ENCODE data around the gene CLEC2B. TPM values are rescaled to one million over a fixed set of nuclear protein-coding genes. Genes with fewer than 3 reads are reported as not detected.
"Not testable (repeated sequence)": the region's sequence is repeated elsewhere in the genome, so short reads cannot be mapped to it uniquely, and the experiment has no call there.

The CLEC2B gene
- 0.41 TPM for polyA plus RNA-seq (2013, experiment 1 of 2; ENCODE audit: insufficient read length)
- 0.51 TPM for polyA plus RNA-seq (2013, experiment 2 of 2; ENCODE audit: insufficient read length)

GRCh38 chr12:9869307-9870161 lies at the start of gene CLEC2B:
CLEC2B (minus strand) TSS chr12:9869354.
- DNase-seq: peak; percentile 76

- DNase-seq: no peak
Measured at GRCh38 chr12:9911708-9912107, 42.6 kb upstream of the CLEC2B start.

- peak; percentile 2 for DNase-seq
Measured at GRCh38 chr12:9910716-9911421, 41.7 kb upstream of the CLEC2B start.

GRCh38 chr12:9909724-9910123 lies 40.6 kb upstream of the CLEC2B start:
- DNase-seq: no peak

- no peak for DNase-seq
Measured at GRCh38 chr12:9908350-9908749, 39.2 kb upstream of the CLEC2B start.

GRCh38 chr12:9907769-9908168 lies 38.6 kb upstream of the CLEC2B start:
- no peak for DNase-seq

GRCh38 chr12:9906873-9907272 lies 37.7 kb upstream of the CLEC2B start:
- DNase-seq: no peak

- no peak for DNase-seq
Measured at GRCh38 chr12:9902539-9903228, 33.5 kb upstream of the CLEC2B start.

- DNase-seq: no peak
Measured at GRCh38 chr12:9900930-9901329, 31.8 kb upstream of the CLEC2B start.

GRCh38 chr12:9899209-9899608 lies 30.1 kb upstream of the CLEC2B start:
- no peak for DNase-seq

- no peak for DNase-seq
Measured at GRCh38 chr12:9897535-9897934, 28.4 kb upstream of the CLEC2B start.

- DNase-seq: no peak
Measured at GRCh38 chr12:9895215-9895971, 26.2 kb upstream of the CLEC2B start.

GRCh38 chr12:9888665-9889273 lies 19.6 kb upstream of the CLEC2B start:
- DNase-seq: no peak

- no peak for DNase-seq
Measured at GRCh38 chr12:9883175-9883574, 14.0 kb upstream of the CLEC2B start.

GRCh38 chr12:9881988-9882387 lies 12.8 kb upstream of the CLEC2B start:
- DNase-seq: no peak

GRCh38 chr12:9881246-9881645 lies 12.1 kb upstream of the CLEC2B start, which contains the start of gene KLRF2:
KLRF2 (plus strand) TSS chr12:9881489; CDS start chr12:9881596, 107 bp downstream.
- no peak for DNase-seq

- DNase-seq: no peak
Measured at GRCh38 chr12:9880532-9881078, 11.5 kb upstream of the CLEC2B start.

- DNase-seq: not testable (repeated sequence)
Measured at GRCh38 chr12:9876120-9876519, 7.0 kb upstream of the CLEC2B start.

GRCh38 chr12:9872742-9873141 lies 3.6 kb upstream of the CLEC2B start:
- DNase-seq: no peak

- no peak for DNase-seq
Measured at GRCh38 chr12:9872162-9872561, 3.0 kb upstream of the CLEC2B start.

- DNase-seq: no peak
Measured at GRCh38 chr12:9870286-9870866, 1.2 kb upstream of the CLEC2B start.
